NOMO-1 treated with dmso at 0.1 percent for 144 hours (cell line): ENCODE data around the gene INSYN1.
A peak's percentile ranks its signal among the peaks of the same experiment; 100 is the strongest.
"Not testable (repeated sequence)": the region's sequence is repeated elsewhere in the genome, so short reads cannot be mapped to it uniquely, and the experiment has no call there.

Source experiments
- DNase-seq: peaks from one replicate; lab custom pipeline; 2025; ENCODE audit not compliant: unreplicated experiment; lab: John Stamatoyannopoulos, UW

INSYN1 gene

GRCh38 chr15:73714695-73715301 is 38.4 kb downstream of the INSYN1 start:
- DNase-seq: no peak

- no peak for DNase-seq
Observed at GRCh38 chr15:73712107-73712506, 41.0 kb downstream of the INSYN1 start.

GRCh38 chr15:73711526-73711925 is 41.6 kb downstream of the INSYN1 start:
- DNase-seq: no peak

- no peak for DNase-seq
Observed at GRCh38 chr15:73710321-73710720, 42.8 kb downstream of the INSYN1 start.

GRCh38 chr15:73709686-73710085 is 43.5 kb downstream of the INSYN1 start:
- DNase-seq: no peak

- no peak for DNase-seq
Observed at GRCh38 chr15:73709241-73709640, 43.9 kb downstream of the INSYN1 start.

- DNase-seq: no peak
Observed at GRCh38 chr15:73708691-73709090, 44.5 kb downstream of the INSYN1 start.

GRCh38 chr15:73704869-73705645 is 48.1 kb downstream of the INSYN1 start:
- DNase-seq: peak; percentile 55

GRCh38 chr15:73704142-73704868 is 48.8 kb downstream of the INSYN1 start:
- DNase-seq: not testable (repeated sequence)

- DNase-seq: not testable (repeated sequence)
Observed at GRCh38 chr15:73703601-73704000, 49.5 kb downstream of the INSYN1 start.

GRCh38 chr15:73702311-73703239 is 50.6 kb downstream of the INSYN1 start:
- not testable (repeated sequence) for DNase-seq

GRCh38 chr15:73700041-73700842 is 52.9 kb downstream of the INSYN1 start:
- DNase-seq: peak; percentile 52

- DNase-seq: no peak
Observed at GRCh38 chr15:73699249-73700040, 53.7 kb downstream of the INSYN1 start.

- DNase-seq: peak; percentile 77
Observed at GRCh38 chr15:73697033-73697467, 56.1 kb downstream of the INSYN1 start.

- DNase-seq: no peak
Observed at GRCh38 chr15:73696641-73697001, 56.5 kb downstream of the INSYN1 start.

- DNase-seq: no peak
Observed at GRCh38 chr15:73695773-73696640, 57.1 kb downstream of the INSYN1 start.

- DNase-seq: no peak
Observed at GRCh38 chr15:73694419-73694818, 58.7 kb downstream of the INSYN1 start.

- DNase-seq: no peak
Observed at GRCh38 chr15:73691396-73691795, 61.8 kb downstream of the INSYN1 start.
